Esophagus squamous epithelium (tissue), 4 donors: ENCODE results near the gene MAPK12.

Experiments
- CTCF ChIP-seq, 6 experiments: fragments of 450-650 bp in 4 of 6; fragments of 200-600 bp in 2 of 6; sonication (generic) in 2 of 6; IDR thresholded peaks; one replicate each; pipeline ENCODE4 v1.5.1; 2016 to 2019; ENCODE audit warnings: antibody characterized with exemption in 6 of 6, mild to moderate bottlenecking in 4 of 6, moderate library complexity in 4 of 6
- POLR2A ChIP-seq, 4 donors: fragments of 450-650 bp; IDR thresholded peaks; one replicate each; pipeline ENCODE4 v1.6.1; 2017; ENCODE audit warnings: antibody characterized with exemption in 4 of 4, mild to moderate bottlenecking in 4 of 4, moderate library complexity in 3 of 4

- TF ChIP-seq CTCF (IDR thresholded peaks at IDR 0.05) (no peak), POLR2A (IDR thresholded peaks at IDR 0.05) (no peak)
Observed at GRCh38 chr22:50302564-50302963, 41.1 kb upstream of the MAPK12 start.
